Suppressor macrophage treated with lipopolysaccharide for 4 hours (primary cell): ENCODE results near the gene NBAS.
"Not testable (repeated sequence)": the region's sequence is repeated elsewhere in the genome, so short reads cannot be mapped to it uniquely, and the experiment has no call there.

Experiments
- DNase-seq: peaks from one replicate; pipeline ENCODE4 v3.0.0-alpha.2; 2020

NBAS gene

DNA sequence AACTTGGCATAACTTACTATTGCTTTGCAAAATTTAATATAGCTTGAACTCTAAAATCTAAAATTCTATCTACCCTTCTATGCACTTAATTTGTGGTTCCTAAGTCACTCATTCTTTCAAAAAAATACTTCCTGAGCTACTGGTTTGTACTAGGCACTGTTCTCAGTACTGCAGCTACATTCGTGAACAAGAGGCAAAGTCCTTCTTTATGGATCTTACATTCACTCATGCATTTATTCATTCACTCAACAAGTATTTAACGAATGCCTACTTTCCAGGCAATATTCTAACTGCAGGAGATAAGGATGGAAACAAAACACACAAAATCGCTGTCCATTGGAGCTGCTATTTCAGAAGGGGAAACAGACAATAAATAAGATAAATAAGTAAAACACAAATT, 104.8 kb downstream of the NBAS start:
- no peak for DNase-seq

DNA sequence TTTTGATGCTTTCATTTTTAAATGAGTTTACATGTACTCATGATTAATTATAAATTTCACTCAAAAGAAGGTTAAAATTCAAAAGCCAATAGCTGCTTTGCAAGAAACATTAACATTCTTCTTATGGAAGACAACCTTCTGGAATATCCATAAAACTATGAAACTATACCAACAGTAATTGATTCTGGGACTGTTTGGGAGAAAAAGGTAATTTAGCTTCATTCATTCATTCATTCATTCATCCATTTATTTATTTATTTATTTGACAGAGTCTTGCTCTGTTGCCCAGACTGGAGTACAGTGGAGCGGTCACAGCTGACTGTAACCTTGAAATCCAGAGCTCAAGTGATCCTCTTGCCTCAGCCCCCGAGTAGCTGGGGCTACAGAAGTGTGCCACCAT, 110.3 kb downstream of the NBAS start:
- no peak for DNase-seq

DNA sequence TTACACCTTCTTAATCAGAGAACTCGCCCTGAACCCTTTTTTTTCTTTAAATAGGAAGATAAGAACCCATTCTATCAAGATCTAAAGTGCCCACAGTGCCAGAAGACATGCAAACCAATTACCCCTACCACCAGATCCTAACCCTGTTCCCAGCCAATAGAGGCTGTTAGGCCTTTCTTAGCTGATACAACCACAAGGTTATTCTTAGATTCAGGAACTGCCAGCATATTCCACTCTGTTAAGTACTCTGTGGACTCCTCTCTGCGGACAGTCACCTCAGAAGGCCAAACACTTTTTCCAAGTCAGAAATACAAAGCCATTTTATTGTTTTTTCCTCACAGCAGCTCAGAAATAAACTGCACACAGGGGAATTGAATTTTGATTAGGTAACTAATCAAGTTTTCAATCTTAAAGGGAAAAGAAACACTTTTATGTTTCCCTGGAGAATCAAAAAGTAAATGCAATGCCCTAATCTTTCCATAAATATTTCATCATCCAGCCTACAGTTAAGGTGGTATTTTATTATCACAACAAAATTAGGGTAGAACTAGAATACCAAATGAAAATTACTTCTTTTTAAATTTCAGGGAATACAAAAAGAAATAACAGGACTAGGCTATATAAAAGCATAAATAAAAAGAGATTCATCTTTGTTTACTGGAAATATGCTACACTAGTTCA, 111.4 kb downstream of the NBAS start:
- no peak for DNase-seq

DNA sequence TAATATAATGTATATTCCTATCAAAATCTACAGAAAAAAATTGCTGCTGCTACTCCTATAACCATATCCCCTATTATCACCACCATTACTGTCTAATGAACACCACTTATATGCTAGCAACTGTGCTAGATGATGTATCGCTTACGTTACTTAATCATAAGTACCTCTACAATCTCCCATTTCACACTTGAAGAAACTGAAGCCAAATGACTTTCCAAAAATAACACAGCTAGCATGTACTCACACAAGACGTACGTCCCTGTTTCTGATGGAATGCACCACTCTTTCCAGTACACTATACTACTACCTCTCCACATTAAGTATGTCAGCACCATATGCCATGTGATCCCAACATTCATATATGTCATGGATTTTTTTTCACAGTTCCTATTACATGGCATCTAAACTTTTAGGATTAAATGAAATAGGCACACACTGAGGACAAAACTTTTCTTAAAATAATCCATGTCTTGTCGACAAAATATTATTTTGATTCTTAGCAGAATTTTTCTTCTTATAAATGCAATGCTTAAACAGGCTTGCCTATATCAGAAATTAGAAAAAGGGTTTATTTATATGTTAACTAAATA, 112.8 kb downstream of the NBAS start:
- no peak for DNase-seq

DNA sequence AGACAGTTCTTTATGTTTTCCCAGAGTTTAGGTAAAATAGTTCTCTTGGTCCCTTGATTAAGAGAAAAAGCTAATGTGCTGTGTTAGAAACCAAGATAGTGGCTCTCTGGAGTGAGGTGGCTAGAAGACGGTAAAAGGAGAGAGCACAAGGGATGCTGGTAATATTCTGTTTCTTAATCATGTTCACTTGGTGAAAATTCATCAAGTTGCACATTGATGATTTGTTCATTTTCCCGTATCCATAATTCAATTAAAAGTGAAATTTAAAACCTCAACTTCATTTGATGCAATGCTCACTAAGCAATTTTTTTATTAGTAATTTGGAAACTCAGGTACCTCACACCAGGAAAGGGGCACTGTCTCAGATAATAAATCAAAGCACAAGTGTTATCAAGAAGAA, 113.8 kb downstream of the NBAS start:
- no peak for DNase-seq

DNA sequence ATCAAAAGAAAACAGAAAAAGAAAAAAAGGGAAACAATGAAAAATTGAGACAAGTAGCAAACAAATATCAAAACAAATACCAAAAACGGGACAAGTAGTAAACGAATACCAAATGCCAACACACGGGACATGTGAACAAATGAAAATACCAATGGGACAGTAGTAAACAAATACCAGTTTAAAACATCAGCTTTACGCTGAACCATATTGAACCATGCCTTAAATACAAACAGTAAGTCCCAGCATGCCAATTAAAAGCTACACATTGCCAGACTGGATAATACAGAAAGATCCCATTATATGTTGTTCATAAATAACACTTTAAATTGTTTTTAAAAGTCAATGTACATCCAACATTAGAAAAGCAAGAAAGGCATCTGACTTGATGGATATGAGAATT, 114.2 kb downstream of the NBAS start:
- no peak for DNase-seq

DNA sequence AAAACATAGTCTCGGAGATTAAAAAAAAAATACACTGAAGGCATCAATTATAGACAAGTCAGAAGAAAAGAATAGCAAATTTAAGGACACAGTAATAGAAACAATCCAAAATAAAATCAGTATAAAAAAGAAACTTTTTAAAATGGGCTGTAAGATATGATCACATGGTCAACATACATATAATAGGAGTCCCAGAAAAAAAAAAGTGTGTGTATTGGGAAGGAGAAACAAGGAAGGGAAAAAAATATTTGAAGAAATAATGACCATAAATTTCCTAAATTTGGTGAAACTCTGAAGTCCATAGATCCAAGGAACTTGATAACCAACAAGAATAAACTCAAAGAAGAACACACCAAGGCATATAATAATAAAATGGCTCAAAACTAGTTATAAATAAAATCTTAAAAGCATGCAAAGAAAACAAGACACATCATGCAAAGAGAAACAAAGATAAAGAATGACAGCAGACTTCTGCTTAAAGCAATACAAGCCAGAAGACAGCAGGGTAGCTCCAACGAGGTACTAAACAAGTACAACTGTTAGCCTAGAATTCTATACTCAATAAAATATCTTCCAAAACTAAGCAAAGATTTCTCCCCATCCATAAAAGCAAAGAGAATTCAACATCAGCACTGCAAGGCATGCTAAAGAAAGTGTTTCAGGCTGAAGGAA, 115.1 kb downstream of the NBAS start:
- no peak for DNase-seq

DNA sequence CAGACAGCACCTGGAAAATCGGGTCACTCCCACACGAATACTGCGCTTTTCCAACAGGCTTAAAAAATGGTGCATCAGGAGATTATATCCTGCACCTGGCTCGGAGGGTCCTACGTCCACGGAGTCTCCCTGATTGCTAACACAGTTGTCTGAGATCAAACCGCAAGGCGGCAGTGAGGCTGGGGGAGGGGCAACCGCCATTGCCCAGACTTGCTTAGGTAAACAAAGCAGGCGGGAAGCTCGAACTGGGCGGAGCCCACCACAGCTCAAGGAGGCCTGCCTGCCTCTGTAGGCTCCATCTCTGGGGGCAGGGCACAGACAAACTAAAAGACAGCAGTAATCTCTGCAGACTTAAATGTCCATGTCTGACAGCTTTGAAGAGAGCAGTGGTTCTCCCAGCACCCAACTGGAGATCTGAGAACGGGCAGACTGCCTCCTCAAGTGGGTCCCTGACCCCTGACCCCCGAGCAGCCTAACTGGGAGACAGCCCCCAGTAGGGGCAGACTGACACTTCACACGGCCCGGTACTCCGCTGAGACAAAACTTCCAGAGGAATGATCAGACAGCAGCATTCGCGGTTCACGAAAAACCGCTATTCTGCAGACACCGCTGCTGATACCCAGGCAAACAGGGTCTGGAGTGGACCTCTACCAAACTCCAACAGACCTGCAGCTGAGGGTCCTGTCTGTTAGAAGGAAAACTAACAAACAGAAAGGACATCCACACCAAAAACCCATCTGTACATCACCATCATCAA, 121.2 kb downstream of the NBAS start:
- DNase-seq = not testable (repeated sequence)

DNA sequence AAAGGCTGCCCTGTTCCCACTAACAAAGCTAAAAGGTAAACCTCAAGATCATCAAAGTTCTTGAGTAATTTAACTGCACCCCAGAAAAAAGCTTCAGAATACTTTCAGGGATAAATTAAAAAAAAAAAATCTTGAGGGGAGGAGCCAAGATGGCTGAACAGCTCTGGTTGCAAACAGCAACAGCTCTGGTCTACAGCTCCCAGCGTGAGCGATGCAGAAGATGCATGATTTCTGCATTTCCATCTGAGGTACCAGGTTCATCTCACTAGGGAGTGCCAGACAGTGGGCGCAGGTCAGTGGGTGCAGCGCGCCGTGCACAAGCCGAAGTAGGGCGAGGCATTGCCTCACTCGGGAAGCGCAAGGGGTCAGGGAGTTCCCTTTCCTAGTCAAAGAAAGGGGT, 121.8 kb downstream of the NBAS start:
- DNase-seq = not testable (repeated sequence)

DNA sequence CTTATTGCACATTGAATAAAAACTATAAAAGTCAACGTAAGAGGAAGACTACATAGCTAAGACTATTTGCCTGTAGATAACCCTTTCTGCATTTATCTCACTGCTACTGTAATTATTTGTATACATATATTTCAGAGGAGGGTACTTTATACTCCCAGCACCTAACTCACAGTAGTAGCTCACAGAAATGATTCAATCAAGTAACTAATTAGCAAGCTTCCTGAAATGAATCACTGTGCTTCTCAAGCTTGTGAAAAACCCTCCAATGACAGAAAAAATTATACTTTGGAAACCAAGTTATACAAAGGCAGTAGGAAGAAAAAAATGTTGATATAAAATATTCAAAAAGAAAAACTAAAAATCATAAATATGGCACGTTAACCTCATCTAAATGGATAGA, 124.9 kb downstream of the NBAS start:
- DNase-seq = no peak

DNA sequence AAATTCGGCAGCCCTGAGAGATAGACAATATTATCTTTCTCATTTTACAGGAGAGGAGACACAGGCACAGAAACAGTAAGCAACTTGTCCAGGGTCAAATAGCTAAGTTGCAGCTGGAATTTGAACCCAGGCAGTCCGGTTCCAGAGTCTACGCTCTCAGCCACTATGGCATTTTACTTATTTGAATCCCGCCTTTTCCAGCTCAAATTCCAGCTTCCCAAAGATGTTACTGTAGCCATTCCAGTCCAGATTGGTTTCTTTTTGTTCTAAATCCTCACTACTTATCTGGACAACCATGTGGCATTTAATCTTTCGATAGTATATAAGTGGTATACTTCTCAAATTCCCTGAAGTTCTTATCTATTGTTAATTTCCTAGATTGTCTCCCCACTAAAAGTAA, 125.7 kb downstream of the NBAS start:
- DNase-seq = no peak

DNA sequence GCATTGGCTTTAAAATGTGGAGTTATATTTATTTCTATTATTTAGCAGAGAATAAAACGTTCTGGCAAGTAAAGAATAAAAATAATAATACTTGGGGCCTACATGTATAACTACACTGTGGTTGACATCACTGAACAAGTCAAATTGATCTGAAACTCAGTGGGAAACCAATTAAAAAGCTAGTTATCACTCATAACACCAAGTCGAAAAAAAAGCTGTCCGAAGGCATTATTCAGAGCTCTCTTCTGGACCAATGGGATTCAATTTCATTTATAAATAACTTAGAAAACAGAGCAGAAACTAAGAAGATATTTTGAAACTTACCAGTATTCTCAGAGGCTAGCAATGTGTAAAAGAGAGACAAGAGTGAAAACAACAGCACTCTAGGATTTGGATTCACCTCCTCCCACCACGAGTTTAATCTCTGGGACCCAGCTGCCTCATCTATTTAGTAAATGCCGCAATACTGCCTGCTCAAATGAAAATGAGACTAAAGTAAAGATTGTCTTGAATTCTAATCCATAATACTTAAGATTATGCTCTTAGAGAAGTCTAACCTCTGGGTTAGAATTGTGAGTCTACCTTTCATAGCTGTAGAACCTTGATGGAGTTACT, 128.4 kb downstream of the NBAS start:
- DNase-seq = no peak

DNA sequence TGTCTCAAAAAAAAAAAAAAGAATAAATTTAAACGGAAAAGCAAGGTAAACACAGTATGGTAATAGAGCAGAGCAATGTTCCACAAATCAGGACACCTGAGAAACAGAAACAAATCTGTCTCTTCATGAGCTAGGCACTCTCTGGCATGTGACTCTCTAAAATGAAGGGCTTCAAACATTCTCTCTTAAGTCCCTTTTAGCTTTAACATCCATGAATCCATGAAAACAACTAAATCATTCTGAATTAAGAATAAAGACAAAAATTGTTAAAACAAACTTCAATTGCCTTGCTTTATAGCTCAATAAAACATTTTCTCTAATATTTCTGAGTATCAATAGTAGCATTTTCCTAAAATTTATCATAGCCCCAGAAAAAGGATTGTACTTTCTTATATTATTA, 132.1 kb downstream of the NBAS start:
- no peak for DNase-seq

DNA sequence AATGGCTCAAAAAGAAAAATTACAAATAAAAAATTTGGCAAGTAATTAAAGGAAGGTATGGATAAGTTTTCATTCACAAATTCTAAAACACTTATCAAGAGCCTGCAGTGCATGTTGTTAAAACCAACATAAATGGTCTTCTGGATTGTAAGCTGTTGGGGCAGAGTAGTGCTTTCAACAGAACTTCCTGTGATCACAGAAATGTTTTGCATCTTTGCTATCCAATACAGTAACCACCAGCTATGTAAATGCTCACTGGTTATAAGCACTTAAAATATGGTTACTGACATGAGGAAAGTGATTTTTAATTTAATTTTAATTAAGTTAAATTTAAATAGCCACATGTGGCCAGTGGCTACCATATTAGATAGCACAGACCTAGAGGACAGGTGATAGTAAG, 133.1 kb downstream of the NBAS start:
- no peak for DNase-seq

DNA sequence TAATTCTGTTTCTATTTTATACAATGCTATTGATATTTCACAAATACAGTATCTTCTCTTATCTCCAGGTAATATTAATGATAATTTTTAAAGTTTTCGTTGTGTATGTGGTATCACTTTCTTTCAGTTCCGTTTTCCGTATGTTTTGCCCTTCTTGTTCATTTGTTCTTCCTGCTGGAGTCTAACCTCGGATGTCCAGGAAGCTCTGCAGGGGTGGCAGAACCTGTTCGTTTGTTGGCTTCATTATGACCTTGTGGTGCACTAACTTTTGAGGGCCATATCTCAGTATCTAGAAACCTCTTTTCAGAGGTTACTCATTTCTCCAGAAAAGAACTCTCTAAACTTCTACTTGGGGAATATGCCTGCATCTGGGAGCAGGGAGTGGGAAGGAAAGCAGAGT, 134.5 kb downstream of the NBAS start:
- DNase-seq = no peak

DNA sequence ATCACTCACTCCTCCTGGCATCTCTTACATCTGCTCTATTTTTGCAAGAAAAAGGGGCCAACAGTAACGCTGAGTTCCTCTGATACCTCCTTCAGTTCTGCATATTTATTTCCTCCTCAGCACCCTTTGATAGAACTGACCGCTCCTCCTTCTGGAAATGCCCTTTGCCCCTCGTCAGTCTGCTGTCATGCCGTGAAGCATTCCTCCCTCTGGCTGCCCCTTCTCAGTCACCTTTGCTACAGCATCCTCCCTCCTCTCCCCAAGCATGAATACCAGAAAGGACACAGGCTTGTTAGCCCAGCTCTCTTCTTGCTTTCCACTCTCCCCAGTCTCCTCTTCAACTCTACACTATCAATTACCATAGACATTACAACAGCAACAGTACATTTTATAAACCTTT, 135.4 kb downstream of the NBAS start:
- DNase-seq = no peak

DNA sequence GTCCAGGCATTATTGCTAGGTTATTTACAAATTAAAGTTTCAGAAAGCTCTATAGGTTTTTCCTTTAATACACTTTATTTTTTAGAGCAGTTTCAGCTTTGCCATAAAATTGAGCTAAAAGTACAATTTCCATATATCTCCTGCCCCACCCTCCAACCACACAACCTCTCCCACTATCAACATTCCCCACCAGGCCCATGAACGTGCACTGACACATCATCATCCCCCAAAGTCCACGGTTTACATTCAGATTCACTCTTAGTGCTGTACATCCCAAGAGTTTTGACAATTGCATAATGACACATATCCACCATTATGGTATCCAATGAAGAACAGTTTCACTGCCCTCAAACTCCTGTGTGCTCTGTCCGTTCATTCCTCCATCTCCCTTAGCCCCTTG, 139.4 kb downstream of the NBAS start:
- DNase-seq = no peak

DNA sequence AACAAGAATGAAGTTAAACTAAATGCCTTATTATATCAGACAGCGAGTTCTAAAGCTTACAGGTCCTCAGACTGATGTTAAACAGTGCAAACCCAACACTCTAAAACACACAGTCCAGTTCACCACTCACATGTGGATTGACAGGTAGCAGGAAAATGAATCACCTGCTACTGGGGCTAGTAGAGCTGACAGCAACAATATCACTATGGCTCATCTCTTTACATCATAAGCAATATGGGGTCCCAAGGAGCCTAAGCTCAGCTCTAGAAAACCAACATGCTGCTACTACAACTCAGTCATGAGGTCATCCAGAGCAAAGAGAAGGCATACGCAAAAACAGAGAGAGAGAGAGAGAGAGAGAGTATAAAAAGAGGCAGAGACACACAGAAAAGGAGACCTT, 145.4 kb downstream of the NBAS start:
- DNase-seq = no peak

DNA sequence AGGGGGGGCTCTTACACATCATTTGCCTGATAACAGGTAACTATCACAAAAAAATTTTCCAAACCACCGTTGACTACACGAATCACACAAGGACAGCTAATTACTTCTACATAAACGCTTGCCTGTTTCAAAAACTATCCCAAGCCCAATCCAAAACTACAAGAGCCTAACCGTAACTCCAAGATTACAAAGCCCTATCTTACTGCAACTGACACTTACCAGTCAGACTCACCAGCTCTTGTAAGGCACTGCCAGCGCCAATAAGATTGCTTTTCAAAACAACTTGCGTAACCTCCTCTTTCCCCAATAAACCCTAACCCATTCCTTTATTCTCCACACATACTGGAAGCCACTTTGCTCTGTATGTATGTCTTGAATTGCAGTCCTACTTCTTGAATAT, 148.4 kb downstream of the NBAS start:
- no peak for DNase-seq

DNA sequence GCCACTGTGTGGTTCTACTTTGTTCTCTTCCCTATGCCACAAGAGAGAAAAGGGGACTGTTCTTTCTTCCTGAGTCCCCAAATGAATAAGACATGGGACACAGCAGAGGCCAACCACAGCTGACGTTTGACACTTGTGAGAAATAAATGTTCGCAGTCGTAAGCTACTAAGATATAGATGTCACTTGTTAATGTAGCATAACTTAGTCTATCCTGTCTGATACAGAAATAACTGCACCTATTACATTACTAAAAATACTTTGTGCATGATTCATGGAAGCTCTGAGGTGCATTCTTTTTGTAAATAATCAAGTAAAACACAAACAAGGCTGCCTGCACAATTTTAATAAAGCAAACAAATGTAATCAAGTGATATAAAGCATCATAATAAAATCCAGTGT, 148.8 kb downstream of the NBAS start:
- no peak for DNase-seq

DNA sequence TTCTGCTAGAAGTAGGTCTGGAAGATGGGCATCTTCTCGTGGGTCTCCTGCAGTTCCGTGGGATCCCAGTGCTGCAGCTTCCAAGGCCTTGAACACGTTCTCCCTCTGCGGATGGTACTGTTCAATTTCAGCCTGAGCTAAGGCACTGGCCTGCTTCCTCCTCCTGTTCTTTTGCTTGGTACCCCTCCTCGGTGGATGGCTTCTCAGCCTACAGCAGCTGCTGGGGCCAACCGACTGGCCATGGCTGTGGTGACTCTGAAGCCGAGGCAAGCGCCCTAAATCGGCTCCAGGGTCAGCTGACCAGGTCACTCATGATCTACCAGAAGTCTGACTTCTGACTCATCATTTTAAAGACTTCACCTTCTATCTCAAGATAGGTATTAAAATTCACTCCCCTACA, 150.2 kb downstream of the NBAS start:
- DNase-seq = no peak

DNA sequence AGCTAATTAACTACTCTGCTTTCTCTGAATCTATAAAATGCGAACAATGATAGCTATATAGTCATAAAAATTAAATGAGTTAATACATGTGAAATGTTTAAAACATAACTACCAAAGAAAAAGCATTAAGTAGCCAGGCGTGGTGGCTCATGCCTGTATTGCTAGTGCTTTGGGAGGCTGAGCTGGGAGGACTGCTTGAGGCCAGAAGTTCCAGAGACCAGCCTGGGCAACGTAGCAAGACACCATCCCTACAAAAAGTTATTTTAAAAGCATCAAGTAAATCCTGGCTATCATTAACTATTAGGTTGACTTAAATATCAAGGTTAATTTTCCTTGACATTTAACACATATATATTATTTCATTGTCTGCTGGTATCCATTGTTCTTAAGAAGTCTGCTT, 152.4 kb downstream of the NBAS start:
- no peak for DNase-seq

DNA sequence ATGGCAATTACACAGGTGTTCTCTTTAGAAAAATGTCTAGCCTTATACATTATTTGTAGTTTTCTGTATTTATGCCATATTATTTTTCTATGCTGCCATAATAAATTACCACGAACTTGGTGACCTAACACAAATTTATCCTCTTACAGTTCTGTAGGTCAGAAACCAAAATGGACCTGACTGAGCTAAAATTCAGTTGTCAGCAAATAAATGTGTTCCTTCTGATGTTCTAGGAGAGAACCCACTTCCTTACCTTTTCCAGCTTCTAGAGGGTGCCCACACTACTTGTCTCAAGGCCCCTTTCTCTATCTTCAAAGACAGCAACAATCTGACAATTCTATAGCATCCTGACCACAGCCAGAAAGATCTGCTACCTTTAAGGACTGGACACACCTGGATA, 153.5 kb downstream of the NBAS start:
- DNase-seq = no peak

DNA sequence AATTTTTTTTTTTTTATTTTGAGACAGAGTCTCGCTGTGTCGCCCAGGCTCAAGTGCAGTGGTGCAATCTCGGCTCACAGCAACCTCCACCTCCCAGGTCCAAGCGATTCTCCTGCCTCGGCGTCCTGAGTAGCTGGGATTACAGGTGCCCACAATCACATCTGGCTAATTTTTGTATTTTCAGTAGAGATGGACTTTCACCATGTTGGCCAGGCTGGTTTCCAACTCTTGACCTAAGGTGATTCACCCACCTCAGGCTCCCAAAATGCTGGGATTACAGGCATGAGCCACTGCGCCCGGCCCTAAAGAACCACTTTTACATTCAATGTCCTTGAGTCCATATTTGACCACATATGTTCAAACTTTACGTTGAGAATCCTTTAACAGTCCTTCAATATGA, 156.6 kb downstream of the NBAS start:
- not testable (repeated sequence) for DNase-seq
